Nephron (organoid): ENCODE data around the gene ATP11A.
A peak's percentile ranks its signal among the peaks of the same experiment; 100 is the strongest.

ENCODE experiments used
- H3K27ac Mint-ChIP-seq, 3 experiments: 2 replicates each; pipeline ENCODE4 v1.8.0; 2020; ENCODE audit warnings: mixed read lengths in 3 of 3, mild to moderate bottlenecking in 2 of 3, moderate library complexity in 1 of 3
- H3K27me3 Mint-ChIP-seq: 2 replicates; pipeline ENCODE4 v1.8.0; 2021; ENCODE audit warnings: low read depth, mild to moderate bottlenecking, moderate library complexity, mixed read lengths
- H3K36me3 Mint-ChIP-seq: 2 replicates; pipeline ENCODE4 v1.8.0; 2020; ENCODE audit warnings: low read depth, mixed read lengths
- H3K4me1 Mint-ChIP-seq: 2 replicates; pipeline ENCODE4 v1.8.0; 2020; ENCODE audit warnings: mixed read lengths
- H3K4me3 Mint-ChIP-seq, 3 experiments: 2 replicates each; pipeline ENCODE4 v1.8.0; 2020; ENCODE audit warnings: mild to moderate bottlenecking in 3 of 3, mixed read lengths in 3 of 3, moderate library complexity in 2 of 3
- H3K9me3 Mint-ChIP-seq: 2 replicates; pipeline ENCODE4 v1.8.0; 2020; ENCODE audit warnings: mixed read lengths
- TF ChIP-seq, protein P1 (sequence below), 3 experiments: fragments of 200-600 bp; sonication (generic); IDR thresholded peaks; one replicate each; pipeline ENCODE4 v1.5.0; 2021; ENCODE audit warnings: antibody characterized with exemption in 3 of 3; ENCODE audit not compliant: unreplicated experiment in 3 of 3

ATP11A gene

DNA sequence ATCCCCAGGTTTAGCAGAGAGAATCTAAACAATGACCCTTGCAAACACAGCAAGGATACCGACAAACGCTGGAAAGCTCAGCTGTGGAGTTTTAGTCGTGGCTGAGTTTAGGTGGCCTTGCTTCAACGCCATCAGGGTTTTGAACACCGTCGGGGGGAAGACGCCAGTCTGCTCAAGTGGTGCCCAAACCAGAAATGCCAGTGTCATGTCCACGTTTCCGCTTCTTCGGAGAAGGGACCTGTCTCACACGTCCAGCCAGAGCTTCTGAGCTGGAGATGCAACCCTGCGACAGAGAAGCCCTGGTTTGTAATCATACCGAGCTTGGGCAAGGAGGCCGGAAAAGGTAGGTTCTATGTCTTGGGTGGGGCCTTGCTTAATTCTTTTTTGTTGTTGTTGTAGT, 42.6 kb upstream of the ATP11A start:
- no peak overlapping the region for H3K4me3 Mint-ChIP-seq
- peaks cover 12% of the 10 kb centered on the region for H3K27me3 Mint-ChIP-seq
- no peaks in the 10 kb centered on the region for H3K36me3 Mint-ChIP-seq
- no peak overlapping the region for H3K27ac Mint-ChIP-seq
- no peaks in the 10 kb centered on the region for H3K9me3 Mint-ChIP-seq
- peaks cover 17% of the 10 kb centered on the region for H3K4me1 Mint-ChIP-seq
- TF ChIP-seq, protein P1, sequence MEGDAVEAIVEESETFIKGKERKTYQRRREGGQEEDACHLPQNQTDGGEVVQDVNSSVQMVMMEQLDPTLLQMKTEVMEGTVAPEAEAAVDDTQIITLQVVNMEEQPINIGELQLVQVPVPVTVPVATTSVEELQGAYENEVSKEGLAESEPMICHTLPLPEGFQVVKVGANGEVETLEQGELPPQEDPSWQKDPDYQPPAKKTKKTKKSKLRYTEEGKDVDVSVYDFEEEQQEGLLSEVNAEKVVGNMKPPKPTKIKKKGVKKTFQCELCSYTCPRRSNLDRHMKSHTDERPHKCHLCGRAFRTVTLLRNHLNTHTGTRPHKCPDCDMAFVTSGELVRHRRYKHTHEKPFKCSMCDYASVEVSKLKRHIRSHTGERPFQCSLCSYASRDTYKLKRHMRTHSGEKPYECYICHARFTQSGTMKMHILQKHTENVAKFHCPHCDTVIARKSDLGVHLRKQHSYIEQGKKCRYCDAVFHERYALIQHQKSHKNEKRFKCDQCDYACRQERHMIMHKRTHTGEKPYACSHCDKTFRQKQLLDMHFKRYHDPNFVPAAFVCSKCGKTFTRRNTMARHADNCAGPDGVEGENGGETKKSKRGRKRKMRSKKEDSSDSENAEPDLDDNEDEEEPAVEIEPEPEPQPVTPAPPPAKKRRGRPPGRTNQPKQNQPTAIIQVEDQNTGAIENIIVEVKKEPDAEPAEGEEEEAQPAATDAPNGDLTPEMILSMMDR (IDR thresholded peaks at IDR 0.05; ENCODE audit: unreplicated experiment in 3 of 3) = no peak

DNA sequence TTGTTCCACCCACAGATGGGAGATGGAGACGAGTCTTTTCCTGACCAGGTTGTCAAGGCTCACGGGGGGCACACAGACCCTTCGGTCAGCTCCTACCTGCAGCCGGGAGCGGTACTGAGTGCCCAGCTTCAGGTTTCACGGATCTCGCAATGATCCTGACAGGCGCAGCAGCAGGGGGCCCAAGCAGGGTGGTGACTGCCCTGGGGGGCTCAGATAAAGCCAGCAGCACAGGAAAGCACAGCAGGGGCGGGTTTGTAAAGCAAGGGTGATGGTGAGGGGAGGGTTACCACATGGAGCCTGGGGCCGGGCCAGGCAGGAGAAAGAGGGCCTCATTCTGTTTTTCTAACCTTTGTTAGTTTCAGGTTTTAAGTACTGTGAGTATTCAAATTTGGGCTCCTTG, 41.7 kb upstream of the ATP11A start:
- H3K36me3 Mint-ChIP-seq = no peaks in the 10 kb centered on the region
- TF ChIP-seq, protein P1 (IDR thresholded peaks at IDR 0.05; ENCODE audit: unreplicated experiment in 3 of 3) = no peak
- H3K9me3 Mint-ChIP-seq = no peaks in the 10 kb centered on the region
- peak overlapping the region in 1 of 3 experiments; percentile 11 for H3K27ac Mint-ChIP-seq
- H3K4me3 Mint-ChIP-seq = no peak overlapping the region
- peaks cover 26% of the 10 kb centered on the region for H3K4me1 Mint-ChIP-seq
- peaks cover 12% of the 10 kb centered on the region for H3K27me3 Mint-ChIP-seq

DNA sequence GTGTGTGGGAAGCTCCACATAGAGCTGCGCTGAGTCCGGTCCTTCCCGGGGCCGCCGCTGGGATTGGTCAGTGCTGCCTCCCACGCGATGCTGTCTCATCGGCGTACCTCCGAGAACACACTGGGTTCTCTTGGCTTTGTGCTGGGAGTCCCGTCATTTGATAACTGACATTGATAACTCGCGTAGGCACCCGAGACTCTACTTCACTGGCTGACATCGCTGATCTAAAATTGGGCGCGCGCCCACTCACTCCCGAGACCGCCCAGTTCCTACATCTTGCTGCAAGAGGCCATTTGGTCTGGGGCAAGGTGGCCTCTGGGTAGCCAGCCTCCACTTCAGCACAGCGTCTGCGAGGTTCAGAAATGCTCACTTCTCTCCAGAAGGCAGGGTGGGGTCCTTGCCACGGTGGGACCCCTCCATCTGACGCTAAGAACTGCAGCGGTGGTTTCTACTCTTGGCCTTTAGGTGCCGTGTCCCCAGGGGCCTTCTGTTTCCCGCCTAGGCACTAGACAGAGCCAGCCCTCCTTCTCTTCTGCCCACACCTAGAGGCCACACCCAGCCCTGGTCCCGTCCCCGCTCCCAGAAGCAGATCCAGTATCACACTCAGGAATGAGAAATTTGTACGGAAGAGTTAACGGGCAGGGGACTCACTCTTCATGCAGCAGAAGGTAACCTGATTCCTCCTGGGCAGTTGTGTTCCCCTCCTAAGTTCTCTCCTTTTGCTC, 40.7 kb upstream of the ATP11A start:
- H3K4me3 Mint-ChIP-seq = no peak overlapping the region
- no peaks in the 10 kb centered on the region for H3K36me3 Mint-ChIP-seq
- TF ChIP-seq, protein P1 (IDR thresholded peaks at IDR 0.05; ENCODE audit: unreplicated experiment in 3 of 3) = no peak
- peaks cover 33% of the 10 kb centered on the region for H3K4me1 Mint-ChIP-seq
- H3K27ac Mint-ChIP-seq = peak overlapping the region in 1 of 3 experiments; percentile 5
- H3K9me3 Mint-ChIP-seq = no peaks in the 10 kb centered on the region
- peaks cover 12% of the 10 kb centered on the region for H3K27me3 Mint-ChIP-seq

DNA sequence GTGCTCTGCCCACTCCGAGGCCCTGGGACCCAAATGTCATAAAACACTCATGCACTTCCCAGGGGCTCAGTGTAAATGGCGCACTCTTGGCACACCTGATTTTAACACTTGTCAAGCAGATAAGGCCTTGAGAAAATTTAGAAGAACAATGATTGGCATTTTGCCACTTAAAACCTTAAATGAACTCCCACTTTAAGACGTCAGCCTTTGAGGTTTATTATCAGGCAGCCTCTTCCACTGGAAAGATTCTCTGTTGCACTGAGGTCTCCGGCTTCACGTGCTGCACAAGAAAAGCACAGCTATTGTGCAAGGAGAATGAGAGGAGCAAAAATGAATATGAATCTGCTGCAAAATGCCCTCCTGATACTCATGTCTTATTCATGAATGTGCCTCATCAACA, 38.5 kb upstream of the ATP11A start:
- no peak overlapping the region for H3K4me3 Mint-ChIP-seq
- TF ChIP-seq, protein P1 (IDR thresholded peaks at IDR 0.05; ENCODE audit: unreplicated experiment in 3 of 3) = no peak
- H3K27ac Mint-ChIP-seq = peak overlapping the region in 2 of 3 experiments; percentile 66 to 75
- no peaks in the 10 kb centered on the region for H3K9me3 Mint-ChIP-seq
- no peaks in the 10 kb centered on the region for H3K36me3 Mint-ChIP-seq
- H3K4me1 Mint-ChIP-seq = peaks cover 33% of the 10 kb centered on the region
- peaks cover 4% of the 10 kb centered on the region for H3K27me3 Mint-ChIP-seq

DNA sequence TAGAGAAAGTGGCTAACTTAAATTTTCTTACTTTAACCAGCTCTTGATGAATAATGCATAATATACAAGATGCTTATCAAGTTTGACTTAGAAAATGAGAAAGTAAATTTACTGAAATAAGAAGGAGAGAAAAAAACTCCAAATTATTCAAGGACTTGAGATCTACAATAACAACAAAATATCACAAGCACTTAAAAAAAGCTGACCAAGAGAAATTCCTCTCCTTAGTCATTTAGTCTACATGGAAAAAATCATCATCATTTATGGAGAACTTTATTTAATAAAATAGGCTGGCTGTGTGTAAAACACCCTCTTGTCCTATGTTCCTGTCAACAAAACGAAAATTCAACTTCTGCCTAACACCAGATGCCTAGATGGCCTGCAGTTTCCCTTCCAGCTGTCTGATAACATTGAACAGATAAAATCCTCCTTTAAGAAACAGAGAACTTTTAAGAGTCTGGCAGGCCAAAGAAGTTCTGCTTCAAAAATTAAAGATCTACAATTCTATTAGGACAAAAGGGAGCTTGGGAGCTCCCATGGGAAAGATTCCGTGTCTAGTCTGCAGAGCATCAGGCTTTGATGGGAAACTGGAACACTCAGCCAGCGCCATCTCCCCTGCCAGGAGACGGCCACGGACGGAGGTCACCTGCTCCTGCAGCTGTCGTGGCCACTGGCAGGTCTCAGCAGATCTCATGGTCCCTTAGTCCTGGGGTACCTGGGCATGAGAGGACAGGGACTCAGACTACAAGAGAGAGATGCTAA, 37.9 kb upstream of the ATP11A start:
- Mint-ChIP-seq H3K27me3 (peaks cover 4% of the 10 kb centered on the region), H3K36me3 (no peaks in the 10 kb centered on the region), H3K27ac (peak overlapping the region; percentile 4 to 75 (median 66)), H3K4me1 (peaks cover 33% of the 10 kb centered on the region), H3K9me3 (no peaks in the 10 kb centered on the region), H3K4me3 (no peak overlapping the region)
- TF ChIP-seq, protein P1 (IDR thresholded peaks at IDR 0.05; ENCODE audit: unreplicated experiment in 3 of 3) = no peak
